Measurements from ENCODE around the gene APOA5.
"Not testable (repeated sequence)": the region's sequence is repeated elsewhere in the genome, so short reads cannot be mapped to it uniquely, and the experiment has no call there.

Gene APOA5

DNA sequence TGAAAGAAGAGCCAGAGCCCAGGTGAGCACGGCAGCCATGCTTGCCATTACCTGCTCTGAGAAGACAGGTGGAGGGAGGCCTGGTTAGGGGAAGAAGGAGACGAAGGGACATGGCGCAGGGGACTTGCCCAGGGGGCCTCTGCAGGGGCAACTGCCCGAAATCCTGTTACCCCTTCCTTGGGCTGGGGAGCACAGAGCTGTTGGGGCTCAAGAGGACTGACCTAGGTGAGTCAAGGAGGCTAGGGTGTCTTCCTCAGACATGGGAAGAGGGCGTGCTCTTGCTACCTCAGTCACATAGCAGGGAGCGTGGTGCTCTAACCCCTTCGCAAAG is at the start of gene APOA5:
Gene APOA5, minus strand, starts transcription at position 67 of the 331 bp plus-strand sequence. Its CDS starts 19 bp downstream, at position 48.
- no peak for DNase-seq (ENCODE audit: low read depth, low spot score)

DNA sequence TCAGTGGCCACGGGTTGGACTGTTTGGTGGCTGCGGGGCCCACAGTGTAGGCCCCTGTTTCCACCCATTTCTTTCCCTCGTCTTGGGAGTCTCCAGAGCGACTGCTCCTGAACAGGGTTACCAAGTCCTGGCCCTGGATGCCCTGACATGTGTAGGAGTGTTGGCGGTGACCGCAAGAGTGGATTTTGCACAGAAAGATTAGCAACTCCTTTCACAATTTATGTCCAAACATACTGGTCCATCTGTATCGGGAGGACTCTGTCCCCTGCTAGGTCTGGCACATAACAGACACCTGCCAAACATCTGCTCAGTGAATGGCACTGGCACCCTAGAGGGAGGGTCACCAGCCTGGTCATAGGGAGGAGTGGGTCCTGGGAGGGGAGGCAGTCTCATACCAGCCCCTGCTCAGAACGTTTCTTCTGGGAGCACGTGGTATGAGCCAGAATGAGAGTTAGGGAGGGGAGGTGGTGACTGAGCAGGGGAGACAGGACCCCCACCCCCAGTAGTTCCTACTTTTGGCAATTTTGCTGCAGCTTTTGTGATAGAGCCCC is 49.1 kb upstream of the APOA5 start:
- no peak for DNase-seq (ENCODE audit: low read depth, low spot score)

DNA sequence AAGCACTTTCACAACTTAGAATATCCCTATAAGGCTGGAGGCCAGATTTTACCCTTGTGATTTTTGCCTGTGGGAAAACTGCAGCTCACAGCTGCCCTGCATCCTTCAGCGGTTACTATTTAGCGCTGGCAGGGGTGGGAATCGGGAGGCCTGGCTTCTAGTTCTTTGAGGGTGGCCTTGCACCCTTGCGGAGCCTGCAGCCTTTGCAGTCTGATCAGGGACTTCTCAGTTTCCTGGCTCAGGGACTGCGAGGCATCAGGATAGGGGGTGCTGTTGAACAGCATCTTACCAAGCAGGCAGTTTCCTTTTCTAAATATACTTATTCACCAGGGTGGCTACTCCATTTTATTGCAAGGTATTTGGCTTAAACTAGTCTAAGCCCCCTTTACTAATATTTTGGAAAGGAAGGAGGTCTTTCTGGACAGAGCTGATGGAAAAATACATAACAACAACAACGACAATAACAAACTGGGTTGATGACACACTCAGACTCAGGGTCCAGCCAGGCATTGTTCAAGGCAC is 48.6 kb upstream of the APOA5 start:
- DNase-seq (ENCODE audit: low read depth, low spot score) = no peak

GRCh38 chr11:116838321-116839084 is 46.8 kb upstream of the APOA5 start:
- no peak for DNase-seq (ENCODE audit: low read depth, low spot score)

GRCh38 chr11:116837231-116838091 is 45.8 kb upstream of the APOA5 start, which contains the start of gene APOA1:
Gene APOA1, minus strand, starts transcription at chr11:116837622. Its CDS starts 235 bp downstream, at chr11:116837387.
- peak; percentile 16 for DNase-seq (ENCODE audit: low read depth, low spot score)

DNA sequence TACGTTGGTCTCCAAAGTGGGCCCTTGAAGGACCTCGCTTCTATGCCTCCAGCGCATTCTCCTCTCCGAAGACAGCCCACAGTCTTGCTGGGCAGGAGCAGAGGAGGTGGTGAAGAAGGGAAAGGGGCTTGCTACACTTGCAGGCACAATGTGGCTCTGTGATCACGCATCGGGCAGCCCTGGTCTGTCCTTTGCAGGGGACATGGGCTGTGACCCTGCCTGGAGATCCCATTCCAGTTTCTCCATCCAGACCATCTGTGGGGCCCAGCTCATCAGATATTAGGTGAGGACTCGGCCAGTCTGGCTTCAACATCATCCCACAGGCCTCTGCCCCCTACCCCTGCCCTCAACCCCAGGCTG is 44.9 kb upstream of the APOA5 start:
- DNase-seq (ENCODE audit: low read depth, low spot score) = no peak

DNA sequence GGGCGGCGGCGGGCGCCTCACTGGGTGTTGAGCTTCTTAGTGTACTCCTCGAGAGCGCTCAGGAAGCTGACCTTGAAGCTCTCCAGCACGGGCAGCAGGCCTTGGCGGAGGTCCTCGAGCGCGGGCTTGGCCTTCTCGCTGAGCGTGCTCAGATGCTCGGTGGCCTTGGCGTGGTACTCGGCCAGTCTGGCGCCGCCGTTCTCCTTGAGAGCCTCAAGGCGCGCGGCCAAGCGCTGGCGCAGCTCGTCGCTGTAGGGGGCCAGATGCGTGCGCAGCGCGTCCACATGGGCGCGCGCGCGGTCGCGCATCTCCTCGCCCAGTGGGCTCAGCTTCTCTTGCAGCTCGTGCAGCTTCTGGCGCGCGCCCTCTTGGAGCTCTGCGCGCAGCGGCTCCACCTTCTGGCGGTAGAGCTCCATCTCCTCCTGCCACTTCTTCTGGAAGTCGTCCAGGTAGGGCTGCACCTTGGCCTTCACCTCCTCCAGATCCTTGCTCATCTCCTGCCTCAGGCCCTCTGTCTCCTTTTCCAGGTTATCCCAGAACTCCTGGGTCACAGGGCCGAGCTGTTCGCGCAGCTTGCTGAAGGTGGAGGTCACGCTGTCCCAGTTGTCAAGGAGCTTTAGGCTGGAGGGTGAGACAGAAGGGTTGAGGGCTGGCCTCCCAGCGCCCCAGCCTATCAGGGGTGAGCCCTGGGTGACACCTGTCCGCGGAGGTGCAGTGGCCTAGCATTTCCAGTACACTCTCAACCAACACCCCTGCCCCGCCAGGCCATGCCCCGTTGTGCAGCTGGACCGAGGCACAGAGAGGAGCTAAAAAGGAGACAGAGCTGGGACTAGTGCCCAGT is 44.3 kb upstream of the APOA5 start:
- DNase-seq (ENCODE audit: low read depth, low spot score) = peak; percentile 98

GRCh38 chr11:116835042-116835772 is 43.5 kb upstream of the APOA5 start:
- no peak for DNase-seq (ENCODE audit: low read depth, low spot score)

- not testable (repeated sequence) for DNase-seq (ENCODE audit: low read depth, low spot score)
Measured at GRCh38 chr11:116834535-116835041, 42.9 kb upstream of the APOA5 start.

- no peak for DNase-seq (ENCODE audit: low read depth, low spot score)
Measured at GRCh38 chr11:116833816-116834534, 42.3 kb upstream of the APOA5 start.

DNA sequence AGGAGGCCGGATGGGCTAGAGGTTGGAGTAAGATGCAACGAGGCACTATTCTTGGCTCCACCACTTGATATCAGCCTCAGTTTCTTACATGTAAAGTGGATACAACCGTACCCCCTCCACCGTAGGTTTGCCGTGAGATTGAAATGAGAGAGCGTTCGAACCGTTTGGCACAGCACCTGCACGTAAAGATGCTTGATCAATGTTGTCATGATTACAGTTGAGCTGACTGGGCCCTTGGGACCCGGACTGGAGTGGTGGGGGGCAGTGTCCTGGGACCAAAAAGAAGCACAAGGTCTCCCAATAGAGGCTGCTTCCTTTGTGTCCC is 41.8 kb upstream of the APOA5 start:
- no peak for DNase-seq (ENCODE audit: low read depth, low spot score)

DNA sequence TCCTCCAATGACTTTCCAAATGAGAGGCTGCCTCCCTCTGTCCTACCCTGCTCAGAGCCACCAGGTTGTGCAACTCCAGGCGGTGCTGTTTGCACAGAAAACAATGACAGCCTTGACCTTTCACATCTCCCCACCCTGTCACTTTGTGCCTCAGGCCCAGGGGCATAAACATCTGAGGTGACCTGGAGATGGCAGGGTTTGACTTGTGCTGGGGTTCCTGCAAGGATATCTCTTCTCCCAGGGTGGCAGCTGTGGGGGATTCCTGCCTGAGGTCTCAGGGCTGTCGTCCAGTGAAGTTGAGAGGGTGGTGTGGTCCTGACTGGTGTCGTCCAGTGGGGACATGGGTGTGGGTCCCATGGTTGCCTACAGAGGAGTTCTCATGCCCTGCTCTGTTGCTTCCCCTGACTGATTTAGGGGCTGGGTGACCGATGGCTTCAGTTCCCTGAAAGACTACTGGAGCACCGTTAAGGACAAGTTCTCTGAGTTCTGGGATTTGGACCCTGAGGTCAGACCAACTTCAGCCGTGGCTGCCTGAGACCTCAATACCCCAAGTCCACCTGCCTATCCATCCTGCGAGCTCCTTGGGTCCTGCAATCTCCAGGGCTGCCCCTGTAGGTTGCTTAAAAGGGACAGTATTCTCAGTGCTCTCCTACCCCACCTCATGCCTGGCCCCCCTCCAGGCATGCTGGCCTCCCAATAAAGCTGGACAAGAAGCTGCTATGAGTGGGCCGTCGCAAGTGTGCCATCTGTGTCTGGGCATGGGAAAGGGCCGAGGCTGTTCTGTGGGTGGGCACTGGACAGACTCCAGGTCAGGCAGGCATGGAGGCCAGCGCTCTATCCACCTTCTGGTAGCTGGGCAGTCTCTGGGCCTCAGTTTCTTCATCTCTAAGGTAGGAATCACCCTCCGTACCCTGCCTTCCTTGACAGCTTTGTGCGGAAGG is 40.9 kb upstream of the APOA5 start:
- no peak for DNase-seq (ENCODE audit: low read depth, low spot score)

- no peak for DNase-seq (ENCODE audit: low read depth, low spot score)
Measured at GRCh38 chr11:116831790-116832349, 40.2 kb upstream of the APOA5 start.

- no peak for DNase-seq (ENCODE audit: low read depth, low spot score)
Measured at GRCh38 chr11:116830184-116830912, 38.7 kb upstream of the APOA5 start.

GRCh38 chr11:116829525-116830183 is 38.0 kb upstream of the APOA5 start, which contains the start of gene APOC3:
Gene APOC3, plus strand, starts transcription at chr11:116829907. Its CDS starts 676 bp downstream, at chr11:116830583.
- peak; percentile 37 for DNase-seq (ENCODE audit: low read depth, low spot score)

DNA sequence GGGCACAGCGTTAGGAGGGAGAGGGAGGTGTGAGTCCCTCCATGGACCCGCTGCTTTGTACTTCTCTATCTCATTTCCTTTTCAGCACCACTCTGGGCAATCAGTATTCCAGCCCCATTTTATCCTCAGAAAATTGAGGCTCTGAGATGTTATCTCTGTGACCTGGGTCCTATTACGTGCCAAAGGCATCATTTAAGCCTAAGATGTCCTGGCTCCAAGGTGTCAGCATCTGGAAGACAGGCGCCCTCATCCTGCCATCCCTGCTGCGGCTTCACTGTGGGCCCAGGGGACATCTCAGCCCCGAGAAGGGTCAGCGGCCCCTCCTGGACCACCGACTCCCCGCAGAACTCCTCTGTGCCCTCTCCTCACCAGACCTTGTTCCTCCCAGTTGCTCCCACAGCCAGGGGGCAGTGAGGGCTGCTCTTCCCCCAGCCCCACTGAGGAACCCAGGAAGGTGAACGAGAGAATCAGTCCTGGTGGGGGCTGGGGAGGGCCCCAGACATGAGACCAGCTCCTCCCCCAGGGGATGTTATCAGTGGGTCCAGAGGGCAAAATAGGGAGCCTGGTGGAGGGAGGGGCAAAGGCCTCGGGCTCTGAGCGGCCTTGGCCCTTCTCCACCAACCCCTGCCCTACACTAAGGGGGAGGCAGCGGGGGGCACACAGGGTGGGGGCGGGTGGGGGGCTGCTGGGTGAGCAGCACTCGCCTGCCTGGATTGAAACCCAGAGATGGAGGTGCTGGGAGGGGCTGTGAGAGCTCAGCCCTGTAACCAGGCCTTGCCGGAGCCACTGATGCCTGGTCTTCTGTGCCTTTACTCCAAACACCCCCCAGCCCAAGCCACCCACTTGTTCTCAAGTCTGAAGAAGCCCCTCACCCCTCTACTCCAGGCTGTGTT is 37.2 kb upstream of the APOA5 start:
- no peak for DNase-seq (ENCODE audit: low read depth, low spot score)

Data from astrocyte of the hippocampus (primary cell).